Prostate gland (tissue), 1 donor: ENCODE measurements around the gene KCNG2.

ENCODE experiments used
- POLR2A ChIP-seq: fragments of 450-650 bp; IDR thresholded peaks from one replicate; pipeline ENCODE4 v1.6.1; 2016; ENCODE audit warnings: antibody characterized with exemption, mild to moderate bottlenecking
- POLR2AphosphoS5 ChIP-seq: sonication (generic); formaldehyde crosslinking; IDR thresholded peaks from one replicate; pipeline ENCODE4 v1.6.1; 2017; ENCODE audit warnings: antibody characterized with exemption

DNA sequence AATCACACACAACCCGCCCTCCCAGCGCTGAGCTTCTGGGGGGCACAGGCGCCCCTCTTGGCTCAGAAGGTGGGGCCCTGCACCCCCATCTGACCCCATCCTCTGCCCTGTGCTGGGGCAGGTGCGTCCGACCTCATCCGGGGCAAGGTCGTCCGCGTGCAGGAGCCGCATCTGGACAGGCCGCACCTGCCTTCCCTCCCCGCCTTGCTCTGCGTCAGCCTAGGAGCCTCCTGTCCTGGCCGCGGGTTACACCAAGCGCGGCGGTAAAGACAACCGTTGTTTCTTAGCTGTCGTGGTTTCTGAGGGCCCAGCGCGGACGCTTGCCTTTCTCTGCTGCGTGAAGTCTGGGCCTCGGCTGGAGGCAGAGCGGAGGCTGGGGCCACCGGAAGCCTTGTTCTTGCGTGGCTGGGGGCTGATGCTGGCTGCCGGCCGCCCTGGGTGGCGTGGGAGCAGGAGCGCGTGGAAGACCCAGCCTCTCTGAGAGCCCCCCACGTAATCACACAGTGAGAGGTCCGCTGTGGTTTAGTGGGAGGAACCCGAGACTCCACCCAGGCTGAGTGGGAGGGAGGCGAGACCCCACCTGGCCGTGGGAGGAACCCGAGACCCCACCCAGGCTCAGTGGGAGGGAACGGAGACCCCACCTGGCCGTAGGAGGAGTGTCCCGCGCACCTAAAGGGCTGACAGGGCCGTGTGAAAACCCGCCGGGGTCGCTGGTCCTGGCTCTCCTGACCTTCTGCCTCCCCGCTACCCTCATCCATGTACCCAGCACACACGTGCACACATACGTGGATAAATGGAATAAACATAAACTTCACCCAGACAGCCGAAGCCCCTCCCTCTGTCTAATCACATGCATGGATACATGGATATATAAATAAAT is 51.8 kb downstream of the KCNG2 start:
- TF ChIP-seq POLR2A (no peak), POLR2AphosphoS5 (no peak)
